ENCODE measurements around the gene PPP1R15B. TPM values are rescaled to one million over a fixed set of nuclear protein-coding genes. Genes with fewer than 3 reads are reported as not detected.

Gene PPP1R15B
- total RNA-seq, 1 experiment from 2014 or later = 69.3 TPM

- Histone ChIP-seq H3K4me2 (ENCODE audit: low read length) (peak overlapping the region; percentile 74), H3K27me3 (ENCODE audit: insufficient read depth, low read length) (no peaks in the 10 kb centered on the region), H3K79me2 (ENCODE audit: insufficient read depth, low read length) (no peaks in the 10 kb centered on the region), H3K4me3 (replicated peaks in 1 of 2; ENCODE audit: low read depth in 1 of 2, low read length in 2 of 2) (peak overlapping the region; percentile 29 to 48), H3K4me1 (ENCODE audit: control insufficient read depth in 1 of 2, insufficient read depth in 2 of 2, low read length in 2 of 2) (peaks cover 28 to 61% of the 10 kb centered on the region in 2 experiments), H3K9ac (ENCODE audit: low read length) (peak overlapping the region; percentile 61), H3K9me3 (ENCODE audit: control insufficient read depth in 1 of 2, insufficient read depth in 1 of 2, low read depth in 1 of 2, low read length in 2 of 2) (no peaks in the 10 kb centered on the region), H4K20me1 (ENCODE audit: insufficient read depth) (no peaks in the 10 kb centered on the region), H3K9me2 (ENCODE audit: insufficient read depth) (no peaks in the 10 kb centered on the region), H3K27ac (ENCODE audit: low read depth, low read length) (peak overlapping the region; percentile 89), H3K36me3 (ENCODE audit: control insufficient read depth in 1 of 2, insufficient read depth in 2 of 2, low read length in 2 of 2) (no peaks in the 10 kb centered on the region), H2AFZ (ENCODE audit: low read depth, low read length, poor library complexity, severe bottlenecking) (peak overlapping the region; percentile 40)
- ChIA-PET CTCF (interaction anchor here (1.1 to 2.3 kb wide), 6 partner anchors 11 to 84 kb away, joined by 3 to 18 read pairs (median 6); partner anchors contain the start of gene PIK3C2B), RAD21 (ENCODE audit: low non-redundant PET in 1 of 2, low total read pairs in 2 of 2, uncharacterized antibody in 2 of 2, unreplicated experiment in 2 of 2) (no interaction called here), POLR2A (interaction anchor here (0.9 to 2.0 kb wide), 6 partner anchors 10 to 98 kb away, joined by 3 to 13 read pairs (median 4); partner anchors contain the start of genes MDM4 and PIK3C2B)
- intact Hi-C loops (cut with micrococcal nuclease) = no loop called here
- TF ChIP-seq CBX3 (IDR thresholded peaks at IDR 0.05; ENCODE audit: low read depth) (peak; percentile 75; the same call in 1 of the 2 replicates), RAD21 (IDR thresholded peaks at IDR 0.05; ENCODE audit: low read depth) (no peak), ZBTB33 (IDR thresholded peaks at IDR 0.05; ENCODE audit: extremely low read depth, insufficient replicate concordance, low read length) (no peak), POLR2AphosphoS5 (IDR thresholded peaks at IDR 0.05; ENCODE audit: low read depth, low read length) (peak; percentile 53), SP1 (IDR thresholded peaks at IDR 0.05; ENCODE audit: low read depth) (peak; percentile 68), JUND (IDR thresholded peaks at IDR 0.05) (peak; percentile 79), YY1 (IDR thresholded peaks at IDR 0.05; ENCODE audit: extremely low read depth, insufficient replicate concordance, low read depth, low read length) (no peak), CEBPB (IDR thresholded peaks at IDR 0.05; ENCODE audit: low read depth) (peak; percentile 88), FOSL1 (IDR thresholded peaks at IDR 0.05; ENCODE audit: low read depth) (peak; percentile 73), TCF7L2 (IDR thresholded peaks at IDR 0.05; ENCODE audit: borderline replicate concordance, extremely low read depth, insufficient read depth, insufficient read length) (no peak), POLR2A (IDR thresholded peaks at IDR 0.05; ENCODE audit: borderline replicate concordance, extremely low read depth, insufficient read depth, insufficient read length) (peak; percentile 32), ATF3 (IDR thresholded peaks at IDR 0.05) (no peak), REST (IDR thresholded peaks at IDR 0.05; ENCODE audit: low read depth) (no peak), SIN3A (IDR thresholded peaks at IDR 0.05; ENCODE audit: low read depth) (0 out of 2 replicates have a peak, but pooled peaks have one; percentile 29), ZNF274 (IDR thresholded peaks at IDR 0.05; ENCODE audit: low read depth, low read length) (no peak)
- BruUV-seq (replicated peaks) = TSS peak; percentile 83
- DNase-seq (ENCODE audit: low read depth, low spot score) (peak; percentile 83), ATAC-seq (peak; percentile 86)
These were observed 5.7 kb upstream of the PPP1R15B start for GRCh38 chr1:204417074-204417997.

Measured in HCT116 (cell line).